SH-SY5Y (cell line): ENCODE measurements around the gene NEDD4L.

ENCODE experiments used
- GATA2 ChIP-seq: IDR thresholded peaks from 2 replicates; pipeline ENCODE4 v1.6.1; 2011; ENCODE audit warnings: mild to moderate bottlenecking, low read depth, low read length
- GATA3 ChIP-seq: IDR thresholded peaks from 2 replicates; pipeline ENCODE4 v1.6.1; 2011; ENCODE audit warnings: low read depth, mild to moderate bottlenecking, low read length, moderate library complexity

- no peak for TF ChIP-seq GATA2
- no peak for TF ChIP-seq GATA3
Measured at GRCh38 chr18:58337686-58338085, 293.7 kb downstream of the NEDD4L start.
